C4-2B (cell line): Measurements from ENCODE around the gene DPM2.

Source experiments
- CTCF ChIP-seq: fragments of 450-650 bp; conservative IDR thresholded peaks from 2 replicates; pipeline ENCODE4 v1.5.1; 2017; ENCODE audit warnings: mild to moderate bottlenecking
- ZFX ChIP-seq: fragments of 450-650 bp; IDR thresholded peaks from 2 replicates; pipeline ENCODE4 v1.6.1; 2017

DNA sequence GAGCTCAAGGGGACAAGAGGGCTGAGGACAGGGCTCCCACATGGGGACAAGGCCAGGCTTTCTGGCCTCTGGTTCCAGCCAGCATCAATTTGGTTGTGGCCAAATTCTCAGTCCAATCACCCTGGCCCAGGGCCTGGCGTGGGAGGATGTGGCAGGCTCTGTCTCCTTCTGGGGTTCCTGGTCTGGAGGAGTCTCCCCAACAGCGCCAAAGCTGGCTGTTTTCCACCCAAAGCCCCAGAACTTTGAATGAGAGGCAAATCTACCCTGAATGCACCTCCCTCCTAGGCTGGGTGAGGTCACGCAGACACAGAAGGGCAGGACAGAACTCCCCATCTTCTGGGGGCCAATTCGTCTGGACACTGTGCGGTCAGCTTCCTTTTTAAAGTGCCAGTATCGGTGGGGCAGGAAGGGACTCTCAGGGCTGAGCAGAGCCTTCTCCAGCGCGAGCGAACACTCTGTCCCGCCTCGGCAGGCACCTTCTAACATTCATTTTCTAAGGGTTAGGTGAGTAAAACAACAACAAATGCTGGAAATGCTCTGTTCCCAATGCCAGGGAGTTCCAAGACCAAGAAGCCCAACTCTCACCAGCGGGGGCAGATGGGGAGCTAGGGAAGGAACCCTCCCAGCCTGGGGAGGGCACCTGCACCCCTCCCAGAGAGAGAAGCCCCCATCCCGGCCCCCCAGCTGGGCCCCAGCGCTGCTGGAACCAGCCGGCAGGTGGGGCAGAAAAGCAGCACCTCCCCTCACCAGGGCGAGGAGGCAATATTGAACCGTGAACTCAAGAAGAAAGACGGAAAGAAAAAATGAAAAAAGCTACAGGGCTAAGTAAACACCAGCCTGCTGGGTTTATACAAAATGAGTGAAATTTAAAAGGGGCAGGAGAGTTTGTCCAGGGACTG, 3.7 kb upstream of the DPM2 start:
- TF ChIP-seq CTCF: no peak
- TF ChIP-seq ZFX: no peak
